Left lung (tissue), 14 donors: ENCODE data around the gene SLC5A1. TPM values are rescaled to one million over a fixed set of nuclear protein-coding genes. Genes with fewer than 3 reads are reported as not detected.

Experiments
- ATAC-seq: fragments of 200-7000 bp; cut with Tn5 transposase; one replicate; pipeline ENCODE4 v1.9.1; 2020; ENCODE audit warnings: moderate library complexity
- DNase-seq, 4 donors: peaks; one replicate each; pipeline ENCODE4 v3.0.0-alpha.2; 2013 to 2020
- H3K27ac ChIP-seq, 2 donors: fragments of 200-600 bp; sonication (generic) in 1 of 2; one replicate each; pipeline versions ENCODE4 v1.5.0 to v1.8.0; 2020 to 2021
- H3K27me3 ChIP-seq, 2 donors: fragments of 200-600 bp; sonication (generic) in 1 of 2; one replicate each; pipeline versions ENCODE4 v1.5.0 to v1.8.0; 2020 to 2021
- H3K36me3 ChIP-seq, 2 donors: fragments of 200-600 bp; sonication (generic) in 1 of 2; one replicate each; pipeline versions ENCODE4 v1.5.0 to v1.8.0; 2020 to 2021
- H3K4me1 ChIP-seq, 2 donors: fragments of 200-600 bp; one replicate each; pipeline ENCODE4 v1.8.0; 2021
- H3K4me3 ChIP-seq, 2 donors: fragments of 200-600 bp; sonication (generic) in 1 of 2; one replicate each; pipeline versions ENCODE4 v1.5.0 to v1.8.0; 2020 to 2021; ENCODE audit warnings: mild to moderate bottlenecking in 1 of 2
- H3K9me3 ChIP-seq, 2 donors: fragments of 200-600 bp; sonication (generic) in 1 of 2; one replicate each; pipeline versions ENCODE4 v1.5.0 to v1.8.0; 2020 to 2021
- intact Hi-C, 2 donors: fragments of 100-400 bp; cut with DNase I; formaldehyde crosslinking; loops; one replicate each; pipeline versions ENCODE4 v1.11.2 to v1.14.2; 2022
- long read RNA-seq, 12 donors: library from polyadenylated mRNA in 2 of 12; unstranded in 2 of 12; transcript quantifications; one replicate each; pipeline ENCODE4 v2.0.0 and lab custom pipeline, GENCODE V29; 2019 to 2026
- polyA plus RNA-seq, 6 donors: library from polyadenylated mRNA; unstranded; fragments of 120-200 nt; gene quantifications; one replicate each; pipeline ENCODE4 v1.2.1, GENCODE V29; 2013; ENCODE audit not compliant: insufficient read length in 6 of 6
- total RNA-seq, 2 donors: library from RNA; stranded (reverse); fragmentation: NEBNext Ultra II Directional; extraction: Animal tissue kit (Norgen Biotek cat#: 25700); gene quantifications; one replicate each; pipeline ENCODE4 v1.2.1, GENCODE V29; 2021
- TF ChIP-seq, protein P1 (sequence below), 2 donors: fragments of 200-600 bp; sonication (generic) in 1 of 2; IDR thresholded peaks; one replicate each; pipeline versions ENCODE4 v1.5.0 to v1.8.0; 2021; ENCODE audit warnings: antibody characterized with exemption in 2 of 2
- donor health status: DM: no; HTN: yes; CAD: no.
- donor health status: DM: no; HTN: no; CAD: no.

The SLC5A1 gene
- total RNA-seq (1 to 10 TPM in 1 of 2 donors, under 1 TPM in 1; 0.42 to 1.1 TPM), polyA plus RNA-seq (under 1 TPM; 0.26 to 0.72 (median 0.50) TPM)
- long read RNA-seq, donor 1 = 0 reads
- long read RNA-seq, donor 2, full-length matches to known transcripts = 1 of 1 reads
- long read RNA-seq, donor 2, partial matches to known transcripts = 0 of 1 reads
- long read RNA-seq, donor 2, other reads (novel, unspliced or antisense) = 0 of 1 reads
- long read RNA-seq, donor 3 = 0 reads
- long read RNA-seq, donor 4, partial matches to known transcripts = 0 of 1 reads
- long read RNA-seq, donor 4, other reads (novel, unspliced or antisense) = 1 of 1 reads
- long read RNA-seq, donor 5 = 0 reads
- long read RNA-seq, donor 6 = 0 reads
- long read RNA-seq, donor 7 = 0 reads
- long read RNA-seq, donor 8 = 0 reads
- long read RNA-seq, donor 9 = 0 reads
- long read RNA-seq, donor 10 = 0 reads
- long read RNA-seq, donor 11 = 0 reads
- long read RNA-seq, donor 12, full-length matches to known transcripts = 1 of 1 reads
- long read RNA-seq, donor 12, partial matches to known transcripts = 0 of 1 reads
- long read RNA-seq, donor 12, other reads (novel, unspliced or antisense) = 0 of 1 reads

DNA sequence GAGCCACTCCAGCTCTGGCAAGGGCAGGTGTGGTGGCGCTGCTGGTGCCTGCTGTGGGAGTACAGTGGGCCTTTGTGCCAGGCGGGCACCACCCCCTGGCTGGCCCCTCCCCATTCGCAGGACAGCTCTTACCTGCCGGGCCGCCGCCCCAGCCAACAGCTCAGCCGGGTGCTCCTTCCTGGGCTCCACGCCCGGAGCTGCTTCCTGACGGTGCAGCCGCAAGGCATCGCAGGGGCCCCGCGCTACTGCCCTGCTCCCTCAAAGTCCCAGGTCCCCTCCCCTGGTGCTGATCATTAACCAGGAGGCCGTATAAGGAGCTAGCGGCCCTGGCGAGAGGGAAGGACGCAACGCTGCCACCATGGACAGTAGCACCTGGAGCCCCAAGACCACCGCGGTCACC lies at the start of gene SLC5A1:
Gene SLC5A1, plus strand, starts transcription at position 338 of the 400 bp plus-strand sequence. Its CDS starts 21 bp downstream, at position 359.
- DNase-seq = peak in 3 of 4 donors; percentile 62 to 83 (median 63)
- intact Hi-C loops = no loop called here
- peaks cover 10 to 51% of the 10 kb centered on the region in 2 donors for H3K27me3 ChIP-seq
- H3K27ac ChIP-seq = no peak within 1 kb of the TSS
- H3K4me1 ChIP-seq = no peaks in the 10 kb centered on the region
- peak; percentile 96 for ATAC-seq
- H3K36me3 ChIP-seq = no peaks in the 10 kb centered on the region
- H3K9me3 ChIP-seq = no peaks in the 10 kb centered on the region
- TF ChIP-seq, protein P1, sequence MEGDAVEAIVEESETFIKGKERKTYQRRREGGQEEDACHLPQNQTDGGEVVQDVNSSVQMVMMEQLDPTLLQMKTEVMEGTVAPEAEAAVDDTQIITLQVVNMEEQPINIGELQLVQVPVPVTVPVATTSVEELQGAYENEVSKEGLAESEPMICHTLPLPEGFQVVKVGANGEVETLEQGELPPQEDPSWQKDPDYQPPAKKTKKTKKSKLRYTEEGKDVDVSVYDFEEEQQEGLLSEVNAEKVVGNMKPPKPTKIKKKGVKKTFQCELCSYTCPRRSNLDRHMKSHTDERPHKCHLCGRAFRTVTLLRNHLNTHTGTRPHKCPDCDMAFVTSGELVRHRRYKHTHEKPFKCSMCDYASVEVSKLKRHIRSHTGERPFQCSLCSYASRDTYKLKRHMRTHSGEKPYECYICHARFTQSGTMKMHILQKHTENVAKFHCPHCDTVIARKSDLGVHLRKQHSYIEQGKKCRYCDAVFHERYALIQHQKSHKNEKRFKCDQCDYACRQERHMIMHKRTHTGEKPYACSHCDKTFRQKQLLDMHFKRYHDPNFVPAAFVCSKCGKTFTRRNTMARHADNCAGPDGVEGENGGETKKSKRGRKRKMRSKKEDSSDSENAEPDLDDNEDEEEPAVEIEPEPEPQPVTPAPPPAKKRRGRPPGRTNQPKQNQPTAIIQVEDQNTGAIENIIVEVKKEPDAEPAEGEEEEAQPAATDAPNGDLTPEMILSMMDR (IDR thresholded peaks at IDR 0.05) = no peak
- no peak within 1 kb of the TSS for H3K4me3 ChIP-seq

DNA sequence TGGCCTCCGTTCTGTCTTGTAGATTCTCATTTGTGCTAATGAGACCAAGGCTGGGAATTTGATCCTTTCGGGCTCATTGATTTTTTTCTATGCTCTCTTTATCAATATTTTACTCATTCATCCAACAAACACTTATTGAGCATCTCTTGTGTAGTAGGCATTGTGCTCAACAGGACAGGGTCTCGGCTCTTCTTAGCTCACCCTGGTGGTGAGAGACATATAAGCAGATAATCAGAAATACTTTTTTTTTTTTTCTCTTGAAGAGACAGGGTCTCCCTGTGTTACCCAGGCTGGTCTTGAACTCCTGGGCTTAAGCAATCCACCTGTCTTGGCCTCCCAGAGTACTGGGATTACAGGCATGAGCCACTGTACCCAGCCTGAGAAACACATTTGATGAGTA lies 48.0 kb upstream of the SLC5A1 start:
- Histone ChIP-seq H3K4me1 (no peaks in the 10 kb centered on the region), H3K9me3 (no peaks in the 10 kb centered on the region), H3K36me3 (no peaks in the 10 kb centered on the region), H3K27me3 (peaks cover 0 to 7% of the 10 kb centered on the region in 2 donors), H3K27ac (no peak overlapping the region), H3K4me3 (no peak overlapping the region)
- ATAC-seq (no peak), DNase-seq (no peak)
- TF ChIP-seq, protein P1 (IDR thresholded peaks at IDR 0.05) = no peak
- intact Hi-C loops = no loop called here

DNA sequence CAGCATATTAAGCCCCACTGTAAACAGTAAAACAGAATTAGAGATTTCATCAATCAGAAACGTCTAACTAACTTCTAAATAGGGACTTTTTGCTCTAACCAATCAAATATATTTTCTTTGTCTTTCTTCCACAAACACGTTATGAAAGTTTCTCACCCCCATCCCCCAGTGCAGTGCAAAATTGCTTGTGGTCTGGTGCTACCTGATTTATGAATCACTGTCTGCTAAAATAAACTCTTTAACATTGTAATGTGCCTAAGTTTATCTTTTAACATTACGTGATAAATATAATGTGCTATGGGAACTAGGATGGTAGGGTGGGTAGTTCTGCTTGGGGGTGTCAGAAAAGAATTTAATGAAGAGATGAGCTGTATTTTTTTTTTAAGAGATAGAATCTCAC lies 47.3 kb upstream of the SLC5A1 start:
- no peak for DNase-seq
- Histone ChIP-seq H3K27me3 (peaks cover 0 to 7% of the 10 kb centered on the region in 2 donors), H3K9me3 (no peaks in the 10 kb centered on the region), H3K4me1 (no peaks in the 10 kb centered on the region), H3K4me3 (no peak overlapping the region), H3K36me3 (no peaks in the 10 kb centered on the region), H3K27ac (no peak overlapping the region)
- TF ChIP-seq, protein P1 (IDR thresholded peaks at IDR 0.05) = no peak
- ATAC-seq = no peak
- intact Hi-C loops = no loop called here

DNA sequence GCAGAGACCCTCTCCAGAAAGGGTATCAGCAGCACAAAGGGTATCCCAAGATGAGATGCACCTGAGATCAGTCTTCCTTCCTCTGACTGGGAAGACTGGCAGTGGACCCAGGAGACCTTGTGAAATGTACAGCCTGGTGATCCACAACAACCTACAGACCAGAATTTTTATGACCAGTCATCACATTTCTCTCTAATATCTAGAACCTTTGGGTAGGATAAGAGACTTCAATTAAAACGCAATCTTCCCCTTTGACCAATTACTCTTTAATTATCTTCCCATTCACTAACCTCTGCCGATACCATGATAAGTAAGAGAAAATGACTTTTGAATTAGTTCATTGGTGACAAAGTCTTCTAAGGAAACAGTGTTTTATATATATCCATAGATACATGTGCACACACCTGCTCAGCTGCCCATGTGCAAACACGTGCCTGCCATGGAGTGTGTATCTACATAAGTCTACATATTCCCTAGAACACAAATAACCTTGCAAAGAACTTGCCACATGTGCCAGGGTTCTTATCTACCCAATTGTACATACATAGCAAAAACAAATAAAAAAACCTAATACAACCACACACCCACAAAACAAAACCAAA lies 44.2 kb upstream of the SLC5A1 start:
- Histone ChIP-seq H3K27me3 (peaks cover 0 to 7% of the 10 kb centered on the region in 2 donors), H3K4me3 (no peak overlapping the region), H3K27ac (no peak overlapping the region), H3K9me3 (no peaks in the 10 kb centered on the region), H3K4me1 (no peaks in the 10 kb centered on the region), H3K36me3 (no peaks in the 10 kb centered on the region)
- TF ChIP-seq, protein P1 (IDR thresholded peaks at IDR 0.05) = no peak
- DNase-seq (no peak), ATAC-seq (no peak)
- intact Hi-C loops = no loop called here

DNA sequence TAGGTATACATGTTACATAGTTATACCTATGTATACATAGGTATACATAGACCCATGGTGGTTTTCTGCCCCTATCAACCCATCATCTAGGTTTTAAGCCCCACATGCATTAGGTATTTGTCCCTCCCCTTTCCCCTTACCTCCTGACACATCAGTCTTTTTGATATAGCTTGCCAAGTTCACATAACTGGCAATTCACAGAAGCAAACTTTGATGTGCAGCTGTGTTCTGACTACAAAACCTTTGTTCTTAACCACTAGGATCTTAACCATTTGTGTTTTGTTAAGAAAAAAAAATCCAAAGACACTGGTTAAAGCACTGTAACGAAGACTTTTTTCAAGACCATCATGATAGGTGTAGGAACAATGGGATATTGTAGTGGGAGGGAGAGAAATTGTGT lies 42.9 kb upstream of the SLC5A1 start:
- ATAC-seq = no peak
- H3K27ac ChIP-seq = no peak overlapping the region
- H3K4me1 ChIP-seq = no peaks in the 10 kb centered on the region
- no peaks in the 10 kb centered on the region for H3K36me3 ChIP-seq
- H3K9me3 ChIP-seq = no peaks in the 10 kb centered on the region
- H3K27me3 ChIP-seq = peaks cover 0 to 7% of the 10 kb centered on the region in 2 donors
- no peak for DNase-seq
- intact Hi-C loops = no loop called here
- TF ChIP-seq, protein P1 (IDR thresholded peaks at IDR 0.05) = no peak
- H3K4me3 ChIP-seq = no peak overlapping the region
